ENCODE measurements around the gene LHX6.

DNA sequence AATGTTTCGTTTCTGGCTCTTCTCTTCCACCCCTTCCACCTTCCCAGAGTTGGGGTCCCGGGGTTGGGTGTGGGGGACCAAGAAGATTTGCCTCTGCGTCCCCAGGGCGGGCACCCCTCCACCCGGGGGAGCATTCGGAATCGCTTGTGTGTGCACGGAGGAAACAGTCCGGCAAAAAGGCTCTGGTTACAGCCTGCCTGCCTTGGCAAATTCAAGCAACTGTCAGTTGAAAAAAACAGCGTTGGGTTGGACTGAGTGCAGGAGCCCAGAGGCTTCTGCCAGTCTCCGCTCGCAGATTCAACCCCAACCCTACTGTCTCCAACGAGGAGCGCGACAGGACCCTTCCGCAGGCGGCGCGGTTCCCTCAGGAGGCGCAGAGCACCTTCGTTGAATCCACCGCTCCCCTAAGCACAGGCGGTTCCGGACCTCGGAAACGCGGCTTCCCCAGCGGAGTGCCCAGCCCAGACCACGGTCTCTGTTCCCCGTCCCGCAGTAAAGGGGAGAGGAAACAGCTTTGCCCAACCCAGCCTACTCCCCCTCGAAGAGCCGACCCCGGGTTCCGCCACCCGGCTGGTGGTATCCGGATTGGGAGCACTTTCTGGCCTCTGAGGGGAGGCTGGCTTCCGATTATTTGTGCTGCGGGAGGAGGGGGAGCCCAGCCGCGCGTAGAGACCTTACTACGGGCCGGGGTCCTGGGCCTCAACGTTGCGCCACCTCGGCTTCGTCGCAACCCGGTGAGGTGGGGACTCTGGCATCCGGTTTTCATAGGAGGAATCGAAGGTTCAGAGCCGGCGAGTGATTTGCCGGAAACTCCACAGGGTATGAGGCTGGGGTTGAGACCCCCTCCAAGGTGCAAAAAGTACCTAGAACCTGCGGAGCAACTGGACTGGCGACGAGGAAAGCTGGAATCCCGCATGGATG is 9.6 kb downstream of the LHX6 start:
- TF ChIP-seq, protein P1, sequence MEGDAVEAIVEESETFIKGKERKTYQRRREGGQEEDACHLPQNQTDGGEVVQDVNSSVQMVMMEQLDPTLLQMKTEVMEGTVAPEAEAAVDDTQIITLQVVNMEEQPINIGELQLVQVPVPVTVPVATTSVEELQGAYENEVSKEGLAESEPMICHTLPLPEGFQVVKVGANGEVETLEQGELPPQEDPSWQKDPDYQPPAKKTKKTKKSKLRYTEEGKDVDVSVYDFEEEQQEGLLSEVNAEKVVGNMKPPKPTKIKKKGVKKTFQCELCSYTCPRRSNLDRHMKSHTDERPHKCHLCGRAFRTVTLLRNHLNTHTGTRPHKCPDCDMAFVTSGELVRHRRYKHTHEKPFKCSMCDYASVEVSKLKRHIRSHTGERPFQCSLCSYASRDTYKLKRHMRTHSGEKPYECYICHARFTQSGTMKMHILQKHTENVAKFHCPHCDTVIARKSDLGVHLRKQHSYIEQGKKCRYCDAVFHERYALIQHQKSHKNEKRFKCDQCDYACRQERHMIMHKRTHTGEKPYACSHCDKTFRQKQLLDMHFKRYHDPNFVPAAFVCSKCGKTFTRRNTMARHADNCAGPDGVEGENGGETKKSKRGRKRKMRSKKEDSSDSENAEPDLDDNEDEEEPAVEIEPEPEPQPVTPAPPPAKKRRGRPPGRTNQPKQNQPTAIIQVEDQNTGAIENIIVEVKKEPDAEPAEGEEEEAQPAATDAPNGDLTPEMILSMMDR (IDR thresholded peaks at IDR 0.05; ENCODE audit: control extremely low read depth in 1 of 3, insufficient read depth in 1 of 3, low read depth in 1 of 3, low read length in 3 of 3) = no peak
- TF ChIP-seq, protein P2, sequence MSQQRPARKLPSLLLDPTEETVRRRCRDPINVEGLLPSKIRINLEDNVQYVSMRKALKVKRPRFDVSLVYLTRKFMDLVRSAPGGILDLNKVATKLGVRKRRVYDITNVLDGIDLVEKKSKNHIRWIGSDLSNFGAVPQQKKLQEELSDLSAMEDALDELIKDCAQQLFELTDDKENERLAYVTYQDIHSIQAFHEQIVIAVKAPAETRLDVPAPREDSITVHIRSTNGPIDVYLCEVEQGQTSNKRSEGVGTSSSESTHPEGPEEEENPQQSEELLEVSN (IDR thresholded peaks at IDR 0.05) = no peak
- TF ChIP-seq HDAC2 (IDR thresholded peaks at IDR 0.05; ENCODE audit: borderline replicate concordance in 1 of 2, low read depth in 2 of 2, low read length in 2 of 2) = no peak
- TF ChIP-seq CBX5 (IDR thresholded peaks at IDR 0.05; ENCODE audit: low read depth, low read length) = no peak
- TF ChIP-seq, protein P3, sequence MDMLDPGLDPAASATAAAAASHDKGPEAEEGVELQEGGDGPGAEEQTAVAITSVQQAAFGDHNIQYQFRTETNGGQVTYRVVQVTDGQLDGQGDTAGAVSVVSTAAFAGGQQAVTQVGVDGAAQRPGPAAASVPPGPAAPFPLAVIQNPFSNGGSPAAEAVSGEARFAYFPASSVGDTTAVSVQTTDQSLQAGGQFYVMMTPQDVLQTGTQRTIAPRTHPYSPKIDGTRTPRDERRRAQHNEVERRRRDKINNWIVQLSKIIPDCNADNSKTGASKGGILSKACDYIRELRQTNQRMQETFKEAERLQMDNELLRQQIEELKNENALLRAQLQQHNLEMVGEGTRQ (IDR thresholded peaks at IDR 0.05; ENCODE audit: low read length) = no peak
